Chondrocyte (in vitro differentiated cells): ENCODE data around the gene HEXIM2. TPM values are rescaled to one million over a fixed set of nuclear protein-coding genes. Genes with fewer than 3 reads are reported as not detected.

Source experiments
- DNase-seq: peaks from one replicate; pipeline ENCODE4 v3.0.0; 2021; ENCODE audit warnings: mixed read lengths, low spot score
- H3K27ac Mint-ChIP-seq: one replicate; pipeline ENCODE4 v1.8.0; 2021; ENCODE audit warnings: mild to moderate bottlenecking, moderate library complexity, mixed read lengths; ENCODE audit not compliant: unreplicated experiment
- H3K27me3 Mint-ChIP-seq: 2 replicates; pipeline ENCODE4 v1.8.0; 2021; ENCODE audit warnings: low read depth, mixed read lengths
- H3K36me3 Mint-ChIP-seq: 2 replicates; pipeline ENCODE4 v1.8.0; 2021; ENCODE audit warnings: low read depth, mixed read lengths
- H3K4me1 Mint-ChIP-seq: 2 replicates; pipeline ENCODE4 v1.8.0; 2021; ENCODE audit warnings: low read depth, mild to moderate bottlenecking, mixed read lengths
- H3K4me3 Mint-ChIP-seq: one replicate; pipeline ENCODE4 v1.8.0; 2021; ENCODE audit warnings: mild to moderate bottlenecking, moderate library complexity, mixed read lengths; ENCODE audit not compliant: unreplicated experiment
- H3K9me3 Mint-ChIP-seq: 2 replicates; pipeline ENCODE4 v1.8.0; 2021; ENCODE audit warnings: low read depth, mixed read lengths
- CTCF ChIP-seq: fragments of 200-600 bp; sonication (generic); IDR thresholded peaks from 2 replicates; pipeline ENCODE4 v1.5.0; 2021; ENCODE audit warnings: antibody characterized with exemption, mild to moderate bottlenecking, moderate library complexity
- total RNA-seq: library from RNA; stranded (reverse); gene quantifications from 3 replicates; pipeline ENCODE4 v1.2.1, GENCODE V29; 2021

HEXIM2 gene
- total RNA-seq, 1 donor from 2014 or later: 6.4 TPM

DNA sequence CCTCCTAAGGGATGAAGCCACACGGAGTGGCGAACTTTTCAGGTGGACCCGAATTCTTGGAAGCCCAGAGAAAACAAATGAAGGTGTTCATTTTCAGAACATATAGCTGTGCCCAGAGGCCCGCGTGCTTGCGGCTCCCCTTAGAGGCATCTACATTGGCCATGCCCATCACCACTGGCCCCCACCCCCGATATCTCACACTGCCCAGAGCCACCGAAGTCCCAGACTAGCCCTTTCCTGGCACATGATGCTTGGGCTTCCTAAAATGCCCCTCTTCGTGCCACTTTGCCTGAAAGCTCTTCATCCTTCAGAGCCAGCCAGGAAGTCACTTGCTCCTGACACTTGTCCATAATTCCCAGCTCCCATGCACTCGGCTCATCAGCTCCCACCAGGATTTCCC is 15.5 kb upstream of the HEXIM2 start:
- Mint-ChIP-seq H3K36me3 (peaks cover 4% of the 10 kb centered on the region), H3K27me3 (no peaks in the 10 kb centered on the region), H3K9me3 (no peaks in the 10 kb centered on the region), H3K4me1 (peaks cover 20% of the 10 kb centered on the region), H3K4me3 (peak overlapping the region; percentile 89), H3K27ac (no peak overlapping the region)
- no peak for TF ChIP-seq CTCF
- peak; percentile 64 for DNase-seq

DNA sequence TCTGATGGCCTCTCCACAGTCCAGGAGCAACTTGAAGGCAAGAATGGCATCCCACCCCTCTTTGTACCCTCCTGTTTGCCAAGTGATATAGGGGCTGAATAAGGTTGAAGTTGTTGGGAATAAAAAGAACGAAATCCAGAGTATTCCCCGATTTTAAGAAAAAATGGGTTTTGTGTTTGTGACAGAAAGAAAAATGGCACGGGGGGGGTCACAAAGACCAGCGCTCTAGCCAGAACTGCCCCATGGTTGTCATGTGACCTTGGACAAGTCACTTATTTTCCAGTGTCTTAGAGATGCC is 15.1 kb upstream of the HEXIM2 start:
- Mint-ChIP-seq H3K27me3 (no peaks in the 10 kb centered on the region), H3K36me3 (peaks cover 4% of the 10 kb centered on the region), H3K27ac (peak overlapping the region; percentile 99), H3K9me3 (no peaks in the 10 kb centered on the region), H3K4me3 (peak overlapping the region; percentile 89), H3K4me1 (peaks cover 24% of the 10 kb centered on the region)
- TF ChIP-seq CTCF: no peak
- no peak for DNase-seq

GRCh38 chr17:45146890-45147580 is 14.6 kb upstream of the HEXIM2 start:
- Mint-ChIP-seq H3K9me3 (no peaks in the 10 kb centered on the region), H3K36me3 (peaks cover 4% of the 10 kb centered on the region), H3K27me3 (no peaks in the 10 kb centered on the region), H3K4me1 (peaks cover 28% of the 10 kb centered on the region), H3K4me3 (peak overlapping the region; percentile 89), H3K27ac (peak overlapping the region; percentile 99)
- TF ChIP-seq CTCF: no peak
- peak; percentile 60 for DNase-seq

- H3K27ac Mint-ChIP-seq: peak overlapping the region; percentile 99
- no peak for TF ChIP-seq CTCF
- no peaks in the 10 kb centered on the region for H3K9me3 Mint-ChIP-seq
- H3K4me1 Mint-ChIP-seq: peaks cover 29% of the 10 kb centered on the region
- peak overlapping the region; percentile 89 for H3K4me3 Mint-ChIP-seq
- peak; percentile 92 for DNase-seq
- peaks cover 4% of the 10 kb centered on the region for H3K36me3 Mint-ChIP-seq
- no peaks in the 10 kb centered on the region for H3K27me3 Mint-ChIP-seq
Measured at GRCh38 chr17:45147581-45148182, 14.0 kb upstream of the HEXIM2 start.

- H3K4me1 Mint-ChIP-seq: peaks cover 29% of the 10 kb centered on the region
- H3K9me3 Mint-ChIP-seq: no peaks in the 10 kb centered on the region
- H3K27me3 Mint-ChIP-seq: no peaks in the 10 kb centered on the region
- TF ChIP-seq CTCF: no peak
- H3K27ac Mint-ChIP-seq: peak within 1 kb of the TSS; percentile 99
- H3K36me3 Mint-ChIP-seq: peaks cover 4% of the 10 kb centered on the region
- peak; percentile 99 for DNase-seq
- peak within 1 kb of the TSS; percentile 99 for H3K4me3 Mint-ChIP-seq
Measured at GRCh38 chr17:45148183-45149036, 13.3 kb upstream of the HEXIM2 start, which contains the start of gene HEXIM1. Gene HEXIM1 (plus strand): TSS chr17:45148475. CDS start chr17:45149191, 716 bp downstream.
